HEK293T (cell line): ENCODE data around the gene OGN.

Source experiments
- ARNT ChIP-seq: fragments of 450-650 bp; IDR thresholded peaks from 2 replicates; pipeline ENCODE4 v1.6.1; 2017; ENCODE audit warnings: mild to moderate bottlenecking
- BHLHE40 ChIP-seq: fragments of 450-650 bp; IDR thresholded peaks from 2 replicates; pipeline ENCODE4 v1.6.1; 2016; ENCODE audit warnings: mild to moderate bottlenecking, moderate library complexity, borderline replicate concordance
- CTBP1 ChIP-seq: fragments of 450-650 bp; IDR thresholded peaks from 2 replicates; pipeline ENCODE4 v1.6.1; 2016; ENCODE audit warnings: borderline replicate concordance
- ELF4 ChIP-seq: fragments of 450-650 bp; IDR thresholded peaks from 2 replicates; pipeline ENCODE4 v1.6.1; 2017; ENCODE audit warnings: antibody characterized with exemption
- FOXA1 ChIP-seq: fragments of 450-650 bp; IDR thresholded peaks from 2 replicates; pipeline ENCODE4 v1.6.1; 2016; ENCODE audit warnings: mild to moderate bottlenecking
- FOXK2 ChIP-seq: fragments of 450-650 bp; IDR thresholded peaks from 2 replicates; pipeline ENCODE4 v1.6.1; 2016; ENCODE audit warnings: mild to moderate bottlenecking
- FOXM1 ChIP-seq: fragments of 450-650 bp; IDR thresholded peaks from 2 replicates; pipeline ENCODE4 v1.6.1; 2017; ENCODE audit warnings: mild to moderate bottlenecking, borderline replicate concordance
- HDGF ChIP-seq: fragments of 450-650 bp; IDR thresholded peaks from 2 replicates; pipeline ENCODE4 v1.6.1; 2017; ENCODE audit warnings: antibody characterized with exemption, borderline replicate concordance
- L3MBTL2 ChIP-seq: fragments of 450-650 bp; conservative IDR thresholded peaks from 2 replicates; pipeline ENCODE4 v1.6.1; 2016; ENCODE audit warnings: mild to moderate bottlenecking
- LEF1 ChIP-seq: fragments of 450-650 bp; IDR thresholded peaks from 2 replicates; pipeline ENCODE4 v1.6.1; 2017; ENCODE audit warnings: mild to moderate bottlenecking, borderline replicate concordance
- NFRKB ChIP-seq: fragments of 450-650 bp; IDR thresholded peaks from 2 replicates; pipeline ENCODE4 v1.6.1; 2016; ENCODE audit warnings: mild to moderate bottlenecking, moderate library complexity
- SP1 ChIP-seq: fragments of 450-650 bp; IDR thresholded peaks from 2 replicates; pipeline ENCODE4 v1.6.1; 2017
- SUZ12 ChIP-seq: fragments of 450-650 bp; IDR thresholded peaks from 2 replicates; pipeline ENCODE4 v1.6.1; 2016; ENCODE audit warnings: mild to moderate bottlenecking
- TARDBP ChIP-seq: fragments of 450-650 bp; IDR thresholded peaks from 2 replicates; pipeline ENCODE4 v1.6.1; 2016

DNA sequence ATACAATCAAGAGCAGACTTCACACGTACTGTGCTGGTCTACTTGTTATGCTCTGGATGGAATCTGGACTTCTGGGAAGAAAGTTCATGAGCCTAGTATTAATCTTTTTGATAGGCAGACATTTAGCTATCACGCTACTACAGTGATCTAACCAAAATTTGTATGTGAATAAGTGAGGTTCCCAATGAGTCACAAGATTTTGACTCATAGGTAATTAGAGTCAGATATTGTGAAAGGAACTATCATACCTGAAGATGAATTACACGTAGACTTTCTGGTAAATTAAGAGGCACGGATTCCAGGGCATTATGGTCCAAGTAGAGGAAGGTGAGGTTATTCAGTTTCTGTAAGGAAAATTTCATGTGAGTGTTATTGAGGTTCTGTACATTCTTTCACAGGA, 18.4 kb downstream of the OGN start:
- no peak for TF ChIP-seq SUZ12
- TF ChIP-seq BHLHE40, result no peak
- TF ChIP-seq FOXM1, result no peak
- no peak for TF ChIP-seq HDGF
- no peak for TF ChIP-seq SP1
- no peak for TF ChIP-seq NFRKB
- no peak for TF ChIP-seq FOXK2
- TF ChIP-seq FOXA1, result no peak
- no peak for TF ChIP-seq ELF4
- no peak for TF ChIP-seq LEF1
- TF ChIP-seq ARNT, result no peak
- TF ChIP-seq L3MBTL2, result no peak
- no peak for TF ChIP-seq TARDBP
- no peak for TF ChIP-seq CTBP1
